Thyroid gland (tissue), 4 donors: Measurements from ENCODE around the gene EP400. TPM values are rescaled to one million over a fixed set of nuclear protein-coding genes. Genes with fewer than 3 reads are reported as not detected.
"Not testable (repeated sequence)": the region's sequence is repeated elsewhere in the genome, so short reads cannot be mapped to it uniquely, and the experiment has no call there.

Source experiments
- DNase-seq, 2 donors: peaks; one replicate each; pipeline ENCODE4 v3.0.0-alpha.2; 2019
- H3K27ac ChIP-seq, 3 donors: fragments of 200-600 bp; sonication (generic); 1 replicate in 2 of 3; 2 replicates in 1 of 3; pipeline ENCODE4 v1.5.1; 2016 to 2019; ENCODE audit warnings: mild to moderate bottlenecking in 1 of 3, moderate library complexity in 1 of 3
- H3K27me3 ChIP-seq: fragments of 200-600 bp; sonication (generic); one replicate; pipeline ENCODE4 v1.5.1; 2019
- H3K36me3 ChIP-seq, 2 donors: fragments of 200-600 bp; sonication (generic); one replicate each; pipeline ENCODE4 v1.5.1; 2016 to 2019
- H3K4me1 ChIP-seq, 2 donors: fragments of 200-600 bp; sonication (generic); one replicate each; pipeline ENCODE4 v1.5.1; 2017 to 2019
- H3K4me3 ChIP-seq, 3 donors: fragments of 200-600 bp; sonication (generic); replicated peaks in 1 of 3; 1 replicate in 2 of 3; 2 replicates in 1 of 3; pipeline ENCODE4 v1.5.1; 2016; ENCODE audit warnings: mild to moderate bottlenecking in 1 of 3
- H3K9me3 ChIP-seq: fragments of 200-600 bp; sonication (generic); one replicate; pipeline ENCODE4 v1.5.1; 2017
- POLR2A ChIP-seq, 2 donors: fragments of 450-650 bp; IDR thresholded peaks; one replicate each; pipeline ENCODE4 v1.6.1; 2017; ENCODE audit warnings: antibody characterized with exemption in 2 of 2, mild to moderate bottlenecking in 2 of 2, moderate library complexity in 1 of 2
- WGBS, 2 donors: methylation state at CpG; one replicate each; pipeline ENCODE4 v1.1.5; 2017; 5-methylcytosine and 5-hydroxymethylcytosine counted together
- intact Hi-C: fragments of 100-400 bp; cut with DNase I; formaldehyde crosslinking; loops from one replicate; pipeline ENCODE4 v1.15.1; 2023
- total RNA-seq, 4 donors: library from RNA; depleted of rRNA; stranded (reverse); fragments of >200 nt; gene quantifications; one replicate each; pipeline ENCODE4 v1.2.3, GENCODE V29; 2016
- TF ChIP-seq, protein P1 (sequence below), 6 experiments: fragments of 200-600 bp in 3 of 6; fragments of 450-650 bp in 3 of 6; sonication (generic) in 3 of 6; IDR thresholded peaks; one replicate each; pipeline ENCODE4 v1.5.1; 2016 to 2019; ENCODE audit warnings: antibody characterized with exemption in 6 of 6, mild to moderate bottlenecking in 2 of 6, inconsistent platforms in 1 of 6, moderate library complexity in 1 of 6

The EP400 gene
- total RNA-seq, 4 donors from 2014 or later = 22.1 to 51.8 (median 25.4) TPM

DNA sequence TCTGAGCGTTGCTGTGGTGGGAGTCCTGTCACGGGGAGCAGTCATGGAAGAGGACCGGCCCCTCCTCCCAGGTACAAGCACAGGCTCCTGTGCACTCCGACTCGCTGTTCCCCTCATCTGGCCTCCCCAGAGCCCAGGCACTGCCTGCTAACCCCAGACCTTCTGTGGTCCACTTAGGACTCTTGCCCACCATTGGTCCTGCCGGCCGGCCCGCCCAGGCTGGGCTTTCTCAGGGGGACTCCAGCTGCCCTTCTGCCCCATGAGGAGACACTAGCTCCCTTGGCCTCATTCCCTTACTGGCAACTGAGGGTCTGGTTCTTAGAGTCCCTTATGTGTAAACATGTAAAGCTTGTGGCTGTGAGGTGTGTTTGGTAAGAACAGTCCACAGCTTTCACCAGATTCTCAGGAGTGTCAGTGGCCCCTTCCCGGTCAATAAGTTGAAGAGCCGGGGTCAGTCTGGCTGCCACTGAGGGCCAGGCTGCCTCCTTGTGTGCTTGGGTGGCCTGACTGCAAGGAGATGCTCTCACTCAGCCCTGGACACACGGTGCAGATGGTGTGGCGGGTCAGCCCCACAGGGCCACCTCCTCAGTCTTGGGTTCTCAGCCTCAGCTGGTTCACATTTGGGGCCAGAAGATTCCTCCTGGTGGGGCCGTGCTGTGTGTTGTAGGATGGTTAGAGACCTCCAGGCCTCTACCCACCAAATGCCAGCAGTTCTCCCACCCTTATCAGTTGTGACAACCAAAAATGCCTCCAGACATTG lies 150.7 kb downstream of the EP400 start:
- Histone ChIP-seq H3K4me1 (peaks cover 0 to 10% of the 10 kb centered on the region in 2 donors), H3K9me3 (no peaks in the 10 kb centered on the region), H3K27me3 (no peaks in the 10 kb centered on the region), H3K36me3 (no peaks in the 10 kb centered on the region), H3K4me3 (no peak overlapping the region), H3K27ac (no peak overlapping the region)
- intact Hi-C loops = no loop called here
- DNase-seq = no peak
- WGBS, 2 donors = 94 to 100% methylated on average over 9 to 11 of the region's 13 CpGs
- TF ChIP-seq POLR2A (IDR thresholded peaks at IDR 0.05) = no peak
- TF ChIP-seq, protein P1, sequence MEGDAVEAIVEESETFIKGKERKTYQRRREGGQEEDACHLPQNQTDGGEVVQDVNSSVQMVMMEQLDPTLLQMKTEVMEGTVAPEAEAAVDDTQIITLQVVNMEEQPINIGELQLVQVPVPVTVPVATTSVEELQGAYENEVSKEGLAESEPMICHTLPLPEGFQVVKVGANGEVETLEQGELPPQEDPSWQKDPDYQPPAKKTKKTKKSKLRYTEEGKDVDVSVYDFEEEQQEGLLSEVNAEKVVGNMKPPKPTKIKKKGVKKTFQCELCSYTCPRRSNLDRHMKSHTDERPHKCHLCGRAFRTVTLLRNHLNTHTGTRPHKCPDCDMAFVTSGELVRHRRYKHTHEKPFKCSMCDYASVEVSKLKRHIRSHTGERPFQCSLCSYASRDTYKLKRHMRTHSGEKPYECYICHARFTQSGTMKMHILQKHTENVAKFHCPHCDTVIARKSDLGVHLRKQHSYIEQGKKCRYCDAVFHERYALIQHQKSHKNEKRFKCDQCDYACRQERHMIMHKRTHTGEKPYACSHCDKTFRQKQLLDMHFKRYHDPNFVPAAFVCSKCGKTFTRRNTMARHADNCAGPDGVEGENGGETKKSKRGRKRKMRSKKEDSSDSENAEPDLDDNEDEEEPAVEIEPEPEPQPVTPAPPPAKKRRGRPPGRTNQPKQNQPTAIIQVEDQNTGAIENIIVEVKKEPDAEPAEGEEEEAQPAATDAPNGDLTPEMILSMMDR (IDR thresholded peaks at IDR 0.05) = no peak

DNA sequence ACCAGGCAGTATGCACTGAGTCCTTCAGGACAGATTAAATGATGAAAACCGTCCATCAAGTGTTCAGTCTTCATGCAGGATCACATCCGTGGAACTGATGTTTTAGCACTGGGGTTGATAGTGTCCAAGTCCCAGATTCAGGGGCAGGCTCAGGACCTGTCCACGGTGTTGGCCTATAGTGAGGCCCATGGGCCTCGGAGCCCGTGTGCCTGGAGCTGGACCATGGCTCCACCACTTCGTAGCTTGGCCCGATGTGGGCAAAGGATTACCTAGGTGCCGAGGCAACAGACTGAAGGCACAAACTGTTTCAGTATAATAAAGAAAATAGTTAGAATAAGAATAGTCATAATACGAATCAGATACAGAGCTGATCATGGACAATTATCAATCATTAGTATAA lies 152.6 kb downstream of the EP400 start:
- Histone ChIP-seq H3K4me1 (peaks cover 0 to 10% of the 10 kb centered on the region in 2 donors), H3K27ac (no peak overlapping the region), H3K4me3 (no peak overlapping the region), H3K9me3 (no peaks in the 10 kb centered on the region), H3K36me3 (no peaks in the 10 kb centered on the region), H3K27me3 (no peaks in the 10 kb centered on the region)
- no peak for TF ChIP-seq POLR2A (IDR thresholded peaks at IDR 0.05)
- TF ChIP-seq, protein P1 (IDR thresholded peaks at IDR 0.05) = no peak
- DNase-seq = no peak
- intact Hi-C loops = no loop called here
- 90 to 94% methylated on average over 9 of the region's 9 CpGs for WGBS, 2 donors

DNA sequence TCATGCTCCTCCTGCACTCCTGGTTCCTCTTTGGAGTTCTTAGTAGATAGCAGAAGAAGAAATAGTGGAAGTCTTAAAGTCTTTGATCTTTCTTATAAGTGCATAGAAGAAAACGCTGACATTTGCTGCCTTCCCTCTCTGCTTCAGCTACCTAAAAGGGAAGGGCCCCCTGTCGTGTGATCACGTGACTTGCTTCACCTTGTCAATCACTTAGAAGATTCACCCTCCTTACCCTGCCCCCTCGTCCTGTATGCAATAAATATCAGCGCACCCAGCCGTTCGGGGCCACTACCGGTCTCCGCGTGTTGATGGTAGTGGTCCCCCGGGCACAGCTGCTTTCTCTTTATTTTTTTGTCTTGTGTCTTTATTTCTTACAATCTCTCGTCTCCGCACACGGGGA lies 153.3 kb downstream of the EP400 start:
- not testable (repeated sequence) for H3K36me3 ChIP-seq

DNA sequence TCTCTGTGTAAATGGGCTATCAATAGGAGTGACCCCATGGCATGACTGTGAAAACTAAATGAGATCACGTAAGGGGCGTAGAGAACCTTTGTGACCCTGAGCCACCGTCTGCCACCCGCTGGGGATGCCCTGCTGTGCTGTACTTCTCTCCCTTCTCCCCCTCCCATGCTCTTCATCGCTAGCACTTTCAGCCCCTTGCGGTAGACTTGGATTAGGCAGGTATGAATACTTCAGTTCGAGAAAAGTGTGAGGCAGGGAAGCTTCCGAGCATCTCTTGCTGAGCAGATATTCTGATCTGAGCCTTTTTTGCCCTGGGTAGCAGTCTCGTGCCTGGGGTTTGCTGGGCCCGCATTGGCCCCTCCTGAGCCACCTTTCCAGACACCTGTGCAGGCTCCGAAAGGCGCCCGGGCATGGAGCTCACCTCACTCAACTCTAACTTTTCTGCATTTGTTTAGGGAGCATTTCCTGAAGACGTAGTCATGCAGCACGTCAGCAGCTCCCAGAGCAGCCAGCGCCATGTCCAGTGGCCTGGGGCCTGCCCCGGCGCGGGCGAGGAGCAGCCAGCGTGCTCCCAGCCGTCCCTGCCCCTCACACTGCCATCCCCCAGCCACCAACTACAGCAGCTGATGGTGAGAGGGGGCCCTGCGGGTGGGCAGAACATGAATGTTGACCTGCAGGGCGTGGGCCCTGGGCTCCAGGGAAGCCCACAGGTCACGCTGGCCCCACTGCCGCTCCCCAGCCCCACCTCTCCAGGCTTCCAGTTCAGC lies 154.0 kb downstream of the EP400 start:
- 83 to 85% methylated on average over 16 to 26 of the region's 26 CpGs for WGBS, 2 donors
- Histone ChIP-seq H3K4me3 (no peak overlapping the region), H3K9me3 (no peaks in the 10 kb centered on the region), H3K4me1 (peaks cover 0 to 10% of the 10 kb centered on the region in 2 donors), H3K27me3 (no peaks in the 10 kb centered on the region), H3K36me3 (peaks cover 7 to 8% of the 10 kb centered on the region in 2 donors), H3K27ac (no peak overlapping the region)
- intact Hi-C loops = no loop called here
- TF ChIP-seq, protein P1 (IDR thresholded peaks at IDR 0.05) = no peak
- TF ChIP-seq POLR2A (IDR thresholded peaks at IDR 0.05) = no peak
- DNase-seq = no peak

More for the DNA sequence above, 153.3 kb downstream of the EP400 start:
- H3K9me3 ChIP-seq, H3K4me3 ChIP-seq, H3K27me3 ChIP-seq, H3K27ac ChIP-seq, intact Hi-C loops, H3K4me1 ChIP-seq: not testable (repeated sequence)
- 48 to 60% methylated on average over 14 of the region's 14 CpGs for WGBS, 2 donors
- DNase-seq = peak; percentile 28 to 47

DNA sequence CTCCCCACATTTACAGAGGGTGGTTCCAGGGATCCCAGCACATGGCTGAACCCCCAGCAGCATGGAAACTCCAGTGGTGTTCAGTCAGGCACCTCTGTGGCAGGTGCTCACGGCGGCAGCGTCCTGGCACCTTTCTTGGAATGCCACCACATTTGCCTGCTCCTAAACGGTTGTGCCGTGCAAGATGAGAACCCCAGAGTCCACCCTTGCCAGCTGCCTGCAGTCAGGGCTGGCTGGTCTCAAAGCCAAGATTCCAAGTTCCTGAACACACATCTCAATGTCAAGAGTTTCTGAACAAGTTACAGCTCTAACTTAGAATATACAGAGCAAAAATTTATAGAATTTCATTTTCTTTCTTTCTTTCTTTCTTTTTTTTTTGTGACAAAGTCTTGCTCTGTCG lies 155.7 kb downstream of the EP400 start:
- Histone ChIP-seq H3K27ac (no peak overlapping the region), H3K27me3 (no peaks in the 10 kb centered on the region), H3K4me1 (peaks cover 0 to 10% of the 10 kb centered on the region in 2 donors), H3K4me3 (no peak overlapping the region), H3K36me3 (peaks cover 8 to 15% of the 10 kb centered on the region in 2 donors), H3K9me3 (no peaks in the 10 kb centered on the region)
- no peak for DNase-seq
- intact Hi-C loops = no loop called here
- no peak for TF ChIP-seq POLR2A (IDR thresholded peaks at IDR 0.05)
- TF ChIP-seq, protein P1 (IDR thresholded peaks at IDR 0.05) = no peak
- 82 to 83% methylated on average over 6 of the region's 6 CpGs for WGBS, 2 donors
